DMS153 treated with DMSO at 0.1 percent for 48 hours (cell line): ENCODE results near the gene CALU.

Source experiments
- DNase-seq: peaks from one replicate; lab custom pipeline; 2025; ENCODE audit not compliant: unreplicated experiment; lab: John Stamatoyannopoulos, UW

Gene CALU

GRCh38 chr7:128724743-128725142, 14.4 kb upstream of the CALU start:
- DNase-seq: no peak

- no peak for DNase-seq
These were observed 13.6 kb upstream of the CALU start for GRCh38 chr7:128725531-128725930.

GRCh38 chr7:128726059-128726736, 13.0 kb upstream of the CALU start:
- DNase-seq: no peak

- DNase-seq: no peak
These were observed 12.5 kb upstream of the CALU start for GRCh38 chr7:128726737-128727072.

GRCh38 chr7:128727239-128727638, 11.9 kb upstream of the CALU start:
- DNase-seq: no peak

GRCh38 chr7:128728598-128728997, 10.6 kb upstream of the CALU start:
- no peak for DNase-seq

GRCh38 chr7:128729494-128729893, 9.7 kb upstream of the CALU start:
- no peak for DNase-seq

- no peak for DNase-seq
These were observed 8.0 kb upstream of the CALU start for GRCh38 chr7:128731184-128731583.

- no peak for DNase-seq
These were observed 6.5 kb upstream of the CALU start for GRCh38 chr7:128732521-128733277.

- no peak for DNase-seq
These were observed 5.9 kb upstream of the CALU start for GRCh38 chr7:128733278-128733645.

- DNase-seq: no peak
These were observed 4.3 kb upstream of the CALU start for GRCh38 chr7:128734890-128735289.

- no peak for DNase-seq
These were observed 3.7 kb upstream of the CALU start for GRCh38 chr7:128735436-128735835.

- no peak for DNase-seq
These were observed 1.7 kb upstream of the CALU start for GRCh38 chr7:128737441-128737840.

GRCh38 chr7:128737867-128738385, 1.2 kb upstream of the CALU start:
- no peak for DNase-seq

- no peak for DNase-seq
These were observed 550 bp upstream of the CALU start for GRCh38 chr7:128738570-128739047.

- DNase-seq: no peak
These were observed 977 bp downstream of the CALU start for GRCh38 chr7:128739990-128740682.

- no peak for DNase-seq
These were observed 1.8 kb downstream of the CALU start for GRCh38 chr7:128740996-128741395.

GRCh38 chr7:128741491-128741890, 2.3 kb downstream of the CALU start:
- DNase-seq: no peak

- DNase-seq: no peak
These were observed 3.0 kb downstream of the CALU start for GRCh38 chr7:128742206-128742605.

- DNase-seq: no peak
These were observed 4.1 kb downstream of the CALU start for GRCh38 chr7:128743112-128743772.

GRCh38 chr7:128744366-128744905, 5.3 kb downstream of the CALU start:
- DNase-seq: no peak
